Muscle layer of colon (tissue), 2 donors: ENCODE results near the gene NPY5R.

Experiments
- H3K27ac ChIP-seq: one replicate; pipeline ENCODE4 v1.7.0; 2013; ENCODE audit warnings: low read depth, mild to moderate bottlenecking, low read length, moderate library complexity
- H3K27me3 ChIP-seq, 2 donors: one replicate each; pipeline ENCODE4 v1.7.0; 2013; ENCODE audit warnings: low read length in 2 of 2, mild to moderate bottlenecking in 2 of 2; ENCODE audit not compliant: insufficient read depth in 2 of 2, control insufficient read depth in 1 of 2
- H3K36me3 ChIP-seq: one replicate; pipeline ENCODE4 v1.7.0; 2013; ENCODE audit warnings: mild to moderate bottlenecking, low read length; ENCODE audit not compliant: insufficient read depth
- H3K4me1 ChIP-seq: one replicate; pipeline ENCODE4 v1.7.0; 2013; ENCODE audit warnings: mild to moderate bottlenecking, low read length; ENCODE audit not compliant: insufficient read depth
- H3K4me3 ChIP-seq, 2 donors: one replicate each; pipeline ENCODE4 v1.7.0; 2013; ENCODE audit warnings: low read length in 2 of 2, low read depth in 1 of 2, mild to moderate bottlenecking in 1 of 2, moderate library complexity in 1 of 2
- H3K9ac ChIP-seq: one replicate; pipeline ENCODE4 v1.7.0; 2013; ENCODE audit warnings: low read length
- H3K9me3 ChIP-seq: one replicate; pipeline ENCODE4 v1.7.0; 2013; ENCODE audit warnings: mild to moderate bottlenecking, low read length
- donor health status: abdominal sarcoma.
- donor health status: Adenocarcinoma of cecum.

The NPY5R gene

DNA sequence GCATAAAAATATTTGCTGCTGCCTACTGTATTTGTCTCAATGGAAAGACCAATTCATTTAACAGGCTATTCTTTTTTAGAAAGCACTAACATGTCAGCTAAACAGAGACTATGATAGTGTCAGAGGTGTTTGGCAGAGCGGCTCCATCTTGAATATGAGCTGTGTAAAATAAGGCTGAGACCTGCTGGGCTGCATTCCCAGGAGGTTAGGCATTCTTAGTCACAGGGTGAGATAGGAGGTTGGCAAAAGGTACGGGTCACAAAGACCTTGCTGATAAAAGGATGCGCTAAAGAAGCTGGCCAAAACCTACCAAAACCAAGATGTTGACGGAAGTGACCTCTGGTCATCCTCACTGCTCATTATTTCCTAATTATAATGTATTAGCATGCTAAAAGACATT, 41.8 kb downstream of the NPY5R start:
- Histone ChIP-seq H3K36me3 (no peaks in the 10 kb centered on the region), H3K27me3 (no peaks in the 10 kb centered on the region), H3K4me3 (no peak overlapping the region), H3K4me1 (no peaks in the 10 kb centered on the region), H3K9ac (no peak overlapping the region), H3K27ac (no peak overlapping the region), H3K9me3 (no peaks in the 10 kb centered on the region)

- H3K9ac ChIP-seq = no peak overlapping the region
- no peak overlapping the region for H3K27ac ChIP-seq
- no peaks in the 10 kb centered on the region for H3K9me3 ChIP-seq
- H3K36me3 ChIP-seq = no peaks in the 10 kb centered on the region
- H3K4me3 ChIP-seq = no peak overlapping the region
- no peaks in the 10 kb centered on the region for H3K27me3 ChIP-seq
- H3K4me1 ChIP-seq = no peaks in the 10 kb centered on the region
Observed at GRCh38 chr4:163391756-163392155, 48.1 kb downstream of the NPY5R start.

- no peak overlapping the region for H3K27ac ChIP-seq
- H3K4me1 ChIP-seq = no peaks in the 10 kb centered on the region
- no peak overlapping the region for H3K4me3 ChIP-seq
- no peaks in the 10 kb centered on the region for H3K27me3 ChIP-seq
- H3K9ac ChIP-seq = no peak overlapping the region
- H3K36me3 ChIP-seq = no peaks in the 10 kb centered on the region
- H3K9me3 ChIP-seq = no peaks in the 10 kb centered on the region
Observed at GRCh38 chr4:163392328-163392727, 48.6 kb downstream of the NPY5R start.

DNA sequence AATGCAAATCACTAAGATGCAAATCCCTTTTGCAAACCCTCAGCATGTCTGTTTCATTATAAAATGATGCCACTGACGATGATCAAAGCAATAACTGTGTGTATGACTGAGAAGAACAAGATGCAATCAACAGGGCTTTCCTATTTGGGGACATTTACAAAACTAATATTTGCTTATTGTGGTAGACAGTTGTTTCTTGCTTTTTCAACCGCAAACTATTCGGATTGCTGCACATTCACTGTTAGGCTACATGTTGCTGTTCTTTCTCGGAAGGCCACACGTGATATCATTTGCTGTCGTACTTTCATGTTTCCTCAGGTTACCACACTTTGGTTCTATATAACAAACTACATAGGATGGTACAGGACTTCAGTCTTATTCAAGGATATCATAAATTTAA, 49.8 kb downstream of the NPY5R start:
- Histone ChIP-seq H3K9me3 (no peaks in the 10 kb centered on the region), H3K4me3 (no peak overlapping the region), H3K27me3 (no peaks in the 10 kb centered on the region), H3K27ac (no peak overlapping the region), H3K9ac (no peak overlapping the region), H3K36me3 (no peaks in the 10 kb centered on the region), H3K4me1 (no peaks in the 10 kb centered on the region)

DNA sequence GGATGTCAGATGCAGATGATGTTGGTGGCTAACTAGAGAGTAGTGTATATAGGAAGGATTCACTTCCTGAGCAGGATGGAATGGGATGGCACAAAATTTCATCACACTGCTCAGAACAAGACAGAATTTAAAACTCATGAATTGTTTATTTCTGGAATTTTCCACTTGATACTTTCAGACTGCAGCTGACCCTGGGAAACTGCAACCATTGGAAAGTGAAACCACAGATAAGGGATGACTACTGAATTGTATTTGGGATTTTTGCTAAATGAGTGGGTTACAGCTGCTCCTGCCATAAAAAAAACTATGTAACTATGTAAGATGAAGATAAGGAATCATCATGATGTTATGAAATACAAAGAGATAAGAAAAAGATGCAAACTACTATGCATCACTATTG, 51.4 kb downstream of the NPY5R start:
- H3K36me3 ChIP-seq = no peaks in the 10 kb centered on the region
- H3K9ac ChIP-seq = no peak overlapping the region
- H3K27ac ChIP-seq = no peak overlapping the region
- no peak overlapping the region for H3K4me3 ChIP-seq
- H3K27me3 ChIP-seq = no peaks in the 10 kb centered on the region
- no peaks in the 10 kb centered on the region for H3K4me1 ChIP-seq
- no peaks in the 10 kb centered on the region for H3K9me3 ChIP-seq

DNA sequence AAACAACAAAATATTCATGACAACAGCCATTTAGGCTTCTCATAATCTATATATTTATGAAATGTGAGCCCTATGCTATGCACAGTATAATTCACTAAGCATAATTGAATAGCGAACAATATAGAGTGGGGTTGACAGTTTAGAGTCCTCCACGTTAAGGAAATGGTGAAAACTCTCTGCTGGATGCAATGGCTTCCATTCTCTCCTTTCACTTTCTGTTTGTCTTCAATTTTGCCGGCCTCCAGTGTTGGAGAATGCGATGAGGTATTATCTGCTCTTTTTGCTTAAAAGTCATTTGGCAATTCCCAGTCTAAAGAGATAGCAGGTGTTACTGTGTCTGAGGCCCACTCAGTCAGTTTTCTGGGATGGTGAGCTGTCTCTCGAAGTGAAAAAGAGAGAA, 52.1 kb downstream of the NPY5R start:
- Histone ChIP-seq H3K4me1 (no peaks in the 10 kb centered on the region), H3K27ac (no peak overlapping the region), H3K9me3 (no peaks in the 10 kb centered on the region), H3K27me3 (no peaks in the 10 kb centered on the region), H3K36me3 (no peaks in the 10 kb centered on the region), H3K9ac (no peak overlapping the region), H3K4me3 (no peak overlapping the region)

DNA sequence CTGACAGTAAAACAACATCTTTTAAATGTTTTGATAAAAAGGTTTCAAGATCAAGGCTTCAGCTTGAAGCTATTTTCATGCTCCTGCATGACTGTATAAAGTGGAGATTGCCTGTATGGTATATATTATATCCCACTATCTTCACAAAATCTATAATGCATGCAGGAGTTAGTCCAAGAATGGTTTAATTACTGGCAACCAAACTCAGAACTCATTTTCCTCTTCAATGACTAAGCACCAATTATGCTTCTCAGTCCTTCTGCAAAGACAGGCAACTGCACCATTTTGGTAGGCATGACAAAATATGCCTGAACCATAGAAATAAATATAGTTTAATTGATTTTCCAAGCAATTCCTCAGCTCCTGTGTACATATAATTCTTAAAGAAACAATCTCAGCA, 54.5 kb downstream of the NPY5R start:
- H3K27me3 ChIP-seq = no peaks in the 10 kb centered on the region
- H3K4me3 ChIP-seq = no peak overlapping the region
- H3K4me1 ChIP-seq = no peaks in the 10 kb centered on the region
- no peak overlapping the region for H3K27ac ChIP-seq
- H3K36me3 ChIP-seq = no peaks in the 10 kb centered on the region
- H3K9ac ChIP-seq = no peak overlapping the region
- H3K9me3 ChIP-seq = no peaks in the 10 kb centered on the region

GRCh38 chr4:163400911-163401310, 57.2 kb downstream of the NPY5R start:
- no peak overlapping the region for H3K9ac ChIP-seq
- no peaks in the 10 kb centered on the region for H3K9me3 ChIP-seq
- H3K4me1 ChIP-seq = no peaks in the 10 kb centered on the region
- H3K27me3 ChIP-seq = no peaks in the 10 kb centered on the region
- no peak overlapping the region for H3K27ac ChIP-seq
- no peak overlapping the region for H3K4me3 ChIP-seq
- no peaks in the 10 kb centered on the region for H3K36me3 ChIP-seq
